Left renal cortex interstitium (tissue), 4 donors: ENCODE measurements around the gene GTSF1L. TPM values are rescaled to one million over a fixed set of nuclear protein-coding genes. Genes with fewer than 3 reads are reported as not detected.

Source experiments
- DNase-seq, 4 donors: peaks; one replicate each; pipeline ENCODE4 v3.0.0-alpha.2; 2013; ENCODE audit warnings: low read depth in 4 of 4, low spot score in 2 of 4, missing footprints in 1 of 4
- polyA plus RNA-seq, 4 donors: library from polyadenylated mRNA; unstranded; fragments of 120-200 nt; gene quantifications; one replicate each; pipeline ENCODE4 v1.2.1, GENCODE V29; 2013; ENCODE audit not compliant: insufficient read length in 4 of 4

The GTSF1L gene
- polyA plus RNA-seq, 4 donors: not detected

- DNase-seq: no peak
Measured at GRCh38 chr20:43717616-43717995, 9.2 kb downstream of the GTSF1L start.

GRCh38 chr20:43716757-43717615, 9.8 kb downstream of the GTSF1L start:
- DNase-seq: no peak

GRCh38 chr20:43716123-43716522, 10.7 kb downstream of the GTSF1L start:
- DNase-seq: no peak

DNA sequence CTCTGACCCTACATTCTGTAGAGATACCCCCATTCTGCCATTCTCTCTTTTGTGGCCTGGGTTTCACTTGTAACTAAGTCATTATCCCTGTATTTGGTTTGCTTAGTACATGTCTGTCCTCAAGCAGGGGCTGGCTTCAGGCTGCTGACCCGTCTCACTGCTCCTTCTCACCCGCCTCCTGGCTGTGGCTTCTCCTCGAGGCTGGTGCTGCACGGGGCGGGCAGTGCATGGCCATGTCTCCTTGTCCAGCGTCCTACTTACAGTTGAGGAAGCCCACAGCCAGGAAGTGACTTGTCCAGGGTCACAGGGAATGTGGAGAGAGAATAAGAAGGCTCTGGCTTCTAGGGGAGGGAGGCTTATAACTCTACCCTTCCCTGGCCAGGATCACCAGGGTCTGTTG, 11.3 kb downstream of the GTSF1L start:
- no peak for DNase-seq

DNA sequence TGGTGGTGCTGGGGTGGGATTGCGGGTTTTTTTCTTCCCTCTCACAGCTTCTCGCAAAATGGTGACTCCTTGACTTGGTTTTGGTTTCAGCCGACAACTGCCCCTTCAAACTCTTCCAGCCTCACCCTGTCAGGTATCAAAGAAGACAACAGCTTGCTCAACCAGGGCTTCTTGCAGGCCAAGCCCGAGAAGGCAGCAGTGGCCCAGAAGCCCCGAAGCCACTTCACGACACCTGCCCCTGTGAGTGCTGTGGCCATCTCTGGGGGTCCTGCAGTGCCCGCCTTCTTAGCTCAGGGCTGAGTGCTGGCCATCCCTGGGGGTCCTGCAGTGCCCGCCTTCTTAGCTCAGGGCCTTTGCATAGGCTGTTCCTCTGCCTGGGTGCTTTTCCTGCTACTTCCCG, 11.8 kb downstream of the GTSF1L start:
- no peak for DNase-seq

- no peak for DNase-seq
Measured at GRCh38 chr20:43711098-43711654, 15.6 kb downstream of the GTSF1L start.

DNA sequence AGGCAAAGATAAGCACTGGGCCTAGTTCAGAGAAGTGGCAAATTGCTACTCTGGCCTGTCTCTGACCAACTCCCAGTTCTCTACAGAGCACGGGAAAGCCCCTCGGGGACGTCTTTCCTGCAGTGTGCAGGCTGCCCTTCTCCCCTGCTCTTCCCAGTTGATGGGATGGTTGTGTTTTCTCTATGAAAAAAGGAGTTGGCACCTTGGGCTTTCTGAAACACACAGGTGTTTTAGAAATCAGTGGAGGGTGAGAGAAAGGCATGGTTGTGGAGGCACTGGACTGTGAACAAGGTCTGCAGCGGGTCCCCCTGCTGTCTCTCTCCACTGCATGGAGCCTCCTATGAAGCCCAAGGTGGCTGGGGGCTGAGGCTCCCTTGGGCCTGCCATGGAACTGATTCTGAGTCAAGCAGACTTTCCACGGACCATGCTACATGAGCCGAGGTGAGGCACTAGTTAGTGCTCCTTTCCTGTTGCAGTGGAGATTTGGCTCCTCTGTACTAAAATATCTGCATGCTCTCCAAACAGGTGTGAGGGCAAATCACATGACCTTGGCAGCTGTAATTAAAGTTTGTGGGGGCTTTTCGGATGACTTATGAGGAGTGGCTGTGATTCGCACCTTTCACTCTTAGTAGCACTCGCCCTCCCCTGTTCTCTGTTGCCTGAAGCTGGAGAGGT, 16.3 kb downstream of the GTSF1L start:
- no peak for DNase-seq

- DNase-seq: no peak
Measured at GRCh38 chr20:43702502-43702901, 24.3 kb downstream of the GTSF1L start.

DNA sequence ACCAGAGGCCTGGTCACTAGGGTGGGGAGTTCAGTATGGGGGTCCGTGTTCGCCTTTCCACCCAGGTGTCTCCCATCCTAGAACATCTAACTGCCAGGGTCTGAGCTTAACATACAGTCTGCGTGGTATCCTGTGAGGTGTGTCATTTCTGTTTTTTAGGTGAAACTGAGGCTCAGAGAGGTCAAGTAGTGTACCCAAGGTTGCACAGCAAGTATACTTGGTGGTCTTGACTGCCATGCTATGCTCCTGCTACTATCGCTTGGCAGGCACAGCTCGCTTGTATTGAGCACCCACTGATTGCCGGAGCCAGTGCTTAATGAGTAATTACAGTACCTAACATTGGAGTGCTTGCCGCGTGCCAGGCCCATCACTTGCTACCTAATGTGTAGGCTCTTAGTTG, 26.2 kb downstream of the GTSF1L start:
- DNase-seq: no peak

DNA sequence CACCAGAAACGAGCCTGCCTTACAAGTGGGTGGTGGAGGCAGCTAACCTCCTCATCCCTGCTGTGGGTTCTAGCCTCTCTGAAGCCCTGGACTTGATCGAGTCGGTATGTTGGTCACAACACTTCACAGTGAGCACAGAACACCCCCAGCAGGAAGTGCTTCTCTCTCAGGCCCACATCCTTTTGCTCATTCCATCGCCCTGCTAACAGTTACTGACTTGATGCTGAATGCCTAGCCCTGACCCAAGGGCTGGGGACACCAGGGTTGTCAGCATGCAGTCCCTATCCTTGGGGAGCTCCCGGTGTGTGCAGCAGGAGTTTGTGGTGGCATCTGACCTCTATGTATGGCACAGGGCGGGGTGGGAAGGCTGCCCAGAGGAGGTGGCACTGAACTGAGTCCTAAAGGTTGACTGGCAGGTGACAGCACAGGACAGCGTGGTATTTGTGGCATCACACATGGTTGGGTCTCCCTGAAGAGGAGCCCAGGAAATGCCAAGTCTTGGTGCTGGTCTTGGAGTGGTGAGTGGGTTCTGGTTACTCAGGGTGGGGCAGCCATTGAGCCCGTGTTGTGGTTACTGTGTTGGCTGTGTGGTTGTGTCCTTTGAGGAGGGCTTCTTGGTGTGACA, 26.7 kb downstream of the GTSF1L start:
- DNase-seq: no peak

DNA sequence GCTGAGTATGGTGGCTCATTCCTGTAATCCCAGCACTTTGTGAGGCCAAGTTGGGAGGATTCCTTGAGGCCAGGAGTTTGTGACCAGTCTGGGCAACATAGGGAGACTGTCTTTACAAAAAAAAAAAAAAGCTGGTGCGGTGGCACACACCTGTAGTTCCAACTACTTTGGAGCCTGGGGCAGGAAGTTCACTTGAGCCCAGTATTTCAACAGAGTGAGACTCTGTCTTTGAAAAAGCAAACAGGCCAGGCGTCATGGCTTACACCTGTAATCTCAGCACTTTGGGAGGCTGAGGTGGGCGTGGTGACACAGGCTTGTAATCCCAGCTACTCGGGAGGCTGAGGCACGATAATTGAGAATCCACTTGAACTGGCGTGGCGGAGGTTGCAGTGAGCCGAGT, 31.2 kb downstream of the GTSF1L start:
- no peak for DNase-seq

DNA sequence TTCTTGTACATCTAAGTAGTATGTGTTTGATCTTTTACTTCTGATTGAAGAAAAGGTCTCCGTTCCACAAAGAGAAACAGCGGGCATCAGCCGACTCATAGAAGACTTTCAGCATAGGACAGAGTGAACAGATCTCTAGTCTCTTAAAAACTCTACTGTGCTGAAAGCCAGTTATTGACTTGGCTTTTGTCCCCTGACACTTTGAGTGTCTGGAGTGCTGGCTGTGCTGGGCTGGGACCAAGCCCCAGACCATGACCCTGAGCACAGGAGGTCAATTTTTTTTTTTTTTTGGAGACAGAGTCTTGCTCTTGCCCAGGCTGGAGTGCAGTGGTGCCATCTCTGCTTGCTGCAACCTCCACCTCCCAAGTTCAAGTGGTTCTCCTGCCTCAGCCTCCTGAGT, 32.0 kb downstream of the GTSF1L start:
- no peak for DNase-seq

DNA sequence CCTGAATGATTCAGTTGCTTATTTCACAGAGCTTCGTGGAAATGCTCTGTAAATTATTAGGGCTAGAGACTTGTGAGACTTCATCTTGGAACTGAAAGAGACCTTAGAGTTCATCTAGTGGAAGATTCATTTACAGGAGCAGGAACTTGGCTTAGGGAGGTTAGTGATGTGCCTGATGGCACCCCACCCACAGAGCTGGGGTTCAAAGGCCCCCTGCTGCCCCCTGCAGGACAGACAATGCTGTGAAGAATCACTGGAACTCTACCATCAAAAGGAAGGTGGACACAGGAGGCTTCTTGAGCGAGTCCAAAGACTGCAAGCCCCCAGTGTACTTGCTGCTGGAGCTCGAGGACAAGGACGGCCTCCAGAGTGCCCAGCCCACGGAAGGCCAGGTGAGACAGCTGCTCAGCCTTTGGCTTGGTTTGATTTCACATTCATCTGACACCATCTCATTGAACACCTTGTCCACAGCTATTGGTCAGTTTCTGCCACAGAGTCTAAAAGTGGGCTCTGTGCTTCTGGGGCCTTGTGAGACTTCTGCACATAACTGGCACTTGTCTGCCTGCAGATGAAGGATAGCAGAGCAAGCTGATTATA, 34.8 kb downstream of the GTSF1L start:
- no peak for DNase-seq

- no peak for DNase-seq
Measured at GRCh38 chr20:43690943-43691598, 35.7 kb downstream of the GTSF1L start.

DNA sequence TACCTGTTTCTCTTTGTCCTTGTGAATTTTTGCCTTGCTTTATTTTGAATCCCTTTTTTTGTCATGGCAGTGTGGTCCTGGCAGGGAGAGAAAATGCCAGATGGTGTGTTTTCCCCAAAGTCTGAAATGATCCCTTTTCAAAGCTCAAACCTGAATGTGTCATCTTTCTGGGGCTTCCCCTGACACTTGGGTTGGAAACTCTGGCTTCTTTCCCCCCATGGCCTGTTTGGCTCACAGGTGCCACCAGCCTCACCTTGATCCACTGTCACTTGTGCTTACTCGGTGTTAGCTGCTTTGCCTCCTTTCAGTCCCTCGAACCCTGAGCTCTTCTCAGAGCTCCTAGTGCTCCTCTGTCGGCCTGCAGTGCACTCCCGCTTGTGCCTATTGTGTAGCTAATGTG, 37.6 kb downstream of the GTSF1L start:
- no peak for DNase-seq

GRCh38 chr20:43686820-43687219, 40.0 kb downstream of the GTSF1L start:
- DNase-seq: no peak

DNA sequence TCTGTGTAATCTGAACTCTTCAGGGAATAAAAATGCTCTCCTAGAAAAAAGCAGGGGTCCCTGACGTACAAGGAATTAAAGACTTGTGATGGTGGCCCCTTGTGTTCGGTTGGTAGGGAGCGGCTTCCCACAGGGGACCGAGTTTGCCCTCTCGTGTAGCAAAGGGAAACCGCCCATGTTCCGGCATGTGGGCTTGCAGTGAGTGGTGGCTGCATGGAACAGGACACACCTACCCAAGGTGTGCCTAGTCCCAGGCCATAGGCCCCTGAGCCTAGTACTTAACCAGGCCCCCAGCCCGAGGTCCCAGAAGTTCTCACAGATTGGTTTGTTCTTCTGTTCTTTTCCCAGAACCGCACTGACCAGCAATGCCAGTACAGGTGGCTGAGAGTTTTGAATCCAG, 44.4 kb downstream of the GTSF1L start:
- DNase-seq: no peak

GRCh38 chr20:43681991-43682410, 44.8 kb downstream of the GTSF1L start:
- DNase-seq: no peak

DNA sequence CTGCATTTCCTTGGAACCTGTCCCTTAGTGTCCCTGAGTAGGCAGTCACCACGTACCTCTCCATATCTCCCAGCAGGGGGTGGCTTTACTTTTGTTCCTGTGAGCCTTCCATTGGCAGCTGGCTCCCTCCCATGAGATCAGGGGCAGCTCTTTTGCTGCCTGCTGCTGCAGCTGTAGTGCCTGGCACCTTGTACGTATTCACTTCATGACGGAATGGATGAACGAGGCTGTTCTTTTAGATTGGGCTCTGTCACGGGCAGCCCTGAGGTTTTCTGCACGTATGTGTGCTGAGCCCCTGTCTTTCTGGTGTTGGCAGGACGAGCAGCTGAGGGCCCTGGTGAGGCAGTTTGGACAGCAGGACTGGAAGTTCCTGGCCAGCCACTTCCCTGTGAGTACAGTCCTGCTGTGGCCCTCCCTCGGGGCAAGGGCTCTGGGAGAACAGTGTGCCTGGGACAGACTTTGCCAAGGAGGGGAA, 45.3 kb downstream of the GTSF1L start:
- no peak for DNase-seq

DNA sequence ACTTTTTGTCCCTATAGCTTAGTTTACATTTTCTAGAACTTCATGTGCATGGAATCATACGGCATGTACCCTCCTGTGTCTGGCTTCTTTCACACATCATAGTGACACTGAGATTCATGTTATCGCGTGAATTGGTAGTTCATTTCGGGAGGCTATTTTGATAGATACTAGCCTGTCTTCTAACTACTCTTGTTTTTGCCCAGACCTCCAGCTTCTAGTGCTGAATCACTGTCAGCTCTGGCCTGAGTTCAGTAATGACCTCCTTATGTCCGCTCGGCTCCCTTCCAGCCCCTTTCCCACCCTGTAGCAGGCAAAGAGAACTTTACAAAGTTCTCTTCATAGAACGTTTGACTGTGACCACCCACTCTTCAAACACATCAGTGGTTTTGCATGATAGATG, 45.8 kb downstream of the GTSF1L start:
- DNase-seq: no peak
